ENCODE measurements around the gene TARP.
"Not testable (repeated sequence)": the region's sequence is repeated elsewhere in the genome, so short reads cannot be mapped to it uniquely, and the experiment has no call there.

The TARP gene

GRCh38 chr7:38269704-38270346 is 3.6 kb downstream of the TARP start:
- DNase-seq (ENCODE audit: extremely low read depth in 1 of 11, low read depth in 9 of 11, low spot score in 4 of 11): not testable (repeated sequence)

GRCh38 chr7:38265958-38266357 is 7.5 kb downstream of the TARP start:
- not testable (repeated sequence) for DNase-seq (ENCODE audit: extremely low read depth in 1 of 11, low read depth in 9 of 11, low spot score in 4 of 11)

- not testable (repeated sequence) for DNase-seq (ENCODE audit: extremely low read depth in 1 of 11, low read depth in 9 of 11, low spot score in 4 of 11)
These were observed 8.8 kb downstream of the TARP start for GRCh38 chr7:38264602-38265001.

- DNase-seq (ENCODE audit: extremely low read depth in 1 of 11, low read depth in 9 of 11, low spot score in 4 of 11): not testable (repeated sequence)
These were observed 10.2 kb downstream of the TARP start for GRCh38 chr7:38263274-38263673.

- no peak for DNase-seq (ENCODE audit: extremely low read depth in 1 of 11, low read depth in 9 of 11, low spot score in 4 of 11)
These were observed 10.9 kb downstream of the TARP start for GRCh38 chr7:38262545-38262944.

- not testable (repeated sequence) for DNase-seq (ENCODE audit: extremely low read depth in 1 of 11, low read depth in 9 of 11, low spot score in 4 of 11)
These were observed 11.4 kb downstream of the TARP start for GRCh38 chr7:38262026-38262425.

GRCh38 chr7:38261601-38262000 is 11.8 kb downstream of the TARP start:
- not testable (repeated sequence) for DNase-seq (ENCODE audit: extremely low read depth in 1 of 11, low read depth in 9 of 11, low spot score in 4 of 11)

GRCh38 chr7:38259157-38259556 is 14.3 kb downstream of the TARP start:
- DNase-seq (ENCODE audit: extremely low read depth in 1 of 11, low read depth in 9 of 11, low spot score in 4 of 11): not testable (repeated sequence)

- no peak for DNase-seq (ENCODE audit: extremely low read depth in 1 of 11, low read depth in 9 of 11, low spot score in 4 of 11)
These were observed 16.1 kb downstream of the TARP start for GRCh38 chr7:38257350-38257677.

GRCh38 chr7:38249849-38250248 is 23.6 kb downstream of the TARP start:
- DNase-seq (ENCODE audit: extremely low read depth in 1 of 11, low read depth in 9 of 11, low spot score in 4 of 11): not testable (repeated sequence)

GRCh38 chr7:38248069-38248567 is 25.3 kb downstream of the TARP start:
- no peak for DNase-seq (ENCODE audit: extremely low read depth in 1 of 11, low read depth in 9 of 11, low spot score in 4 of 11)

- no peak for DNase-seq (ENCODE audit: extremely low read depth in 1 of 11, low read depth in 9 of 11, low spot score in 4 of 11)
These were observed 27.9 kb downstream of the TARP start for GRCh38 chr7:38245409-38245977.

- no peak for DNase-seq (ENCODE audit: extremely low read depth in 1 of 11, low read depth in 9 of 11, low spot score in 4 of 11)
These were observed 28.9 kb downstream of the TARP start for GRCh38 chr7:38244516-38244915.

GRCh38 chr7:38243345-38243744 is 30.1 kb downstream of the TARP start:
- DNase-seq (ENCODE audit: extremely low read depth in 1 of 11, low read depth in 9 of 11, low spot score in 4 of 11): not testable (repeated sequence)

- no peak for DNase-seq (ENCODE audit: extremely low read depth in 1 of 11, low read depth in 9 of 11, low spot score in 4 of 11)
These were observed 30.6 kb downstream of the TARP start for GRCh38 chr7:38242814-38243213.

- no peak for DNase-seq (ENCODE audit: extremely low read depth in 1 of 11, low read depth in 9 of 11, low spot score in 4 of 11)
These were observed 32.4 kb downstream of the TARP start for GRCh38 chr7:38241071-38241470.

GRCh38 chr7:38239129-38239528 is 34.3 kb downstream of the TARP start:
- DNase-seq (ENCODE audit: extremely low read depth in 1 of 11, low read depth in 9 of 11, low spot score in 4 of 11): not testable (repeated sequence)

GRCh38 chr7:38235606-38236005 is 37.8 kb downstream of the TARP start:
- DNase-seq (ENCODE audit: extremely low read depth in 1 of 11, low read depth in 9 of 11, low spot score in 4 of 11): no peak

GRCh38 chr7:38234759-38235158 is 38.7 kb downstream of the TARP start:
- DNase-seq (ENCODE audit: extremely low read depth in 1 of 11, low read depth in 9 of 11, low spot score in 4 of 11): not testable (repeated sequence)

- DNase-seq (ENCODE audit: extremely low read depth in 1 of 11, low read depth in 9 of 11, low spot score in 4 of 11): no peak
These were observed 40.7 kb downstream of the TARP start for GRCh38 chr7:38232502-38233366.

Measured in renal cortex interstitium (tissue), 11 donors.